Measurements from ENCODE around the gene TACC2.
A peak's percentile ranks its signal among the peaks of the same experiment; 100 is the strongest.
"Not testable (repeated sequence)": the region's sequence is repeated elsewhere in the genome, so short reads cannot be mapped to it uniquely, and the experiment has no call there.

TACC2 gene

DNA sequence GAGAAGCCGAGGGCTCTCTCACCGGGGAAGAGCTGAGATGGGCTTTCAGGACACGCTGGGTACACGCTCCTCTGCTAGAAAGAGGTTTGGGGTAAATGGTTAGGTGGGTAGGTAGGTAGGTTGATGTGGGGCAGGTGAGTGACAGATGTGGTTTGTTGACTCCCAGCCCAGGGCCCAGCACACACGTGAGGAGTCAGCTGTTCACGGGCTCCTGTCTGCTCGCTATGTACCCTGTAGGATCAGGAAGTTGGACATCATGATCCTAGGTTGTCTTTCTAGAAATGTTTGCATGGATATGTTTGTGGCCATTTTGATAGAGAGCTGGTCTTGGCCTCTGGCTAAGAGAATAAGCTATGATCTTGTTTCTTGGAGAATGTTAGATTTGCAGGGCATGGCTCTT, 109.0 kb downstream of the TACC2 start:
- DNase-seq, result no peak

DNA sequence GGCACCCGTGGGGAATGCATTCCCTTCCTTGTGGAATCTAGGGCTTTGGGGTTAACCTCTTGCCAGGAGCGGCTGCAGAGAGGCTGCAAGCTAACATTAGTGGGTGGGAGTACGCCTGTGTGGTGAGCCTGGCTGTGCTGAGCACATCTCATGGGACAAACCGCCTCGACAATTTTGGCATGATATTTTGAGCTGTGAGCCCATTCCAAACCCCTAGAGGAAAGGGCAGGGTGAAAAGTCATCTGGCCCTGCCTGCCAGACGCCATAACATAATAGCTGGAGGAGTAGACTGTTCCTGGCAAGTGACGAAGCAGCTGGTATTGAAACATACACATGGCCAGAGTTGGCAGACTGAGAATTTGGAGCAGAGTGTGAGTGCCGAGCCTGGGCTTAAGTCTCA, 110.0 kb downstream of the TACC2 start:
- DNase-seq, result no peak

GRCh38 chr10:122099562-122099961, 110.6 kb downstream of the TACC2 start:
- no peak for DNase-seq

GRCh38 chr10:122102146-122102868, 113.3 kb downstream of the TACC2 start:
- no peak for DNase-seq

- DNase-seq, result no peak
Measured at GRCh38 chr10:122102869-122103525, 114.0 kb downstream of the TACC2 start.

- DNase-seq, result no peak
Measured at GRCh38 chr10:122103592-122103991, 114.6 kb downstream of the TACC2 start.

DNA sequence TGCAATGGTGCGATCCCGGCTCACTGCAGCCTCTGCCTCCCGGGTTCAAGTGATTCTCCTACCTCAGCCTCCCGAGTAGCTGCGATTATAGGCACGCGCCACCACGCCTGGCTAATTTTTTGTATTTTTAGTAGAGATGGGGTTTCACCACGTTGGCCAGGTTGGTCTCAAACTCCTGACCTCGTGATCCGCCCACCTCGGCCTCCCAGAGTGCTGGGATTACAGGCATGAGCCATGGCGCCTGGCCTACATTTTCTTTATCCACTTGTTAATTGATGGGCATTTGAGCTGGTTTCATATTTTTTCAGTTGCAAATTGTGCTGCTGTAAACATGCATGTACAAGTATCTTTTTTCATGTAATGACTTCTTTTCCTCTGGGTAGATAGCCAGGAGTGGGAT, 119.8 kb downstream of the TACC2 start:
- not testable (repeated sequence) for DNase-seq

DNA sequence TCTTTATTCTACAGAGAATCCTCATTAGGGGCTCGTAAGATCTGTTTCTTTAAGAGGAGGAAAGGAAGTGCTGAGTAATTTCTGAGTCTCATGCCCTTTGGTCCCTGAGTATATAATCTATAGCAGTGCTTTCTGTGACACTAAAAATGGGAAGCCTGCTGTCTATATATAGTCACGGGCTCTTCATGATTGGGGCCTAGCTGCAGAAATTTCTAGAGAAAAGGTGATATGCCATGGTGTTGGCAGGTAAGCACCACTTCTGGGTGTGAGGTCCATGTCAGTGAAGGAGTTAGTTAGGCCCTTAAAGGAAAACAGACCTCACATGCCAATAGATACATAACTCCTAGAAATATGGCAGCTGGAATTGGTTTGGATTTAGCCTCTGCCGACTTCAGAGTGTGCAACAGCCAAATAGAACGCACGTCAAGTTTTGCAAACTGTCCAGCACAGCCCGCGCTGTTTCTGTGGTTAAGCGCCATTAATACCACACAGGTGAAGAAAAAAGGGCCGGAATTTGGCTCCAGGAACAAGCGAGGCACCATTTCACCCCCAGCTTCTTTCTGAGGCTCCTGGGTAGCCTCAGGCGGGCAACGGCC, 123.2 kb downstream of the TACC2 start:
- peak; percentile 7 to 55 (median 18) for DNase-seq

DNA sequence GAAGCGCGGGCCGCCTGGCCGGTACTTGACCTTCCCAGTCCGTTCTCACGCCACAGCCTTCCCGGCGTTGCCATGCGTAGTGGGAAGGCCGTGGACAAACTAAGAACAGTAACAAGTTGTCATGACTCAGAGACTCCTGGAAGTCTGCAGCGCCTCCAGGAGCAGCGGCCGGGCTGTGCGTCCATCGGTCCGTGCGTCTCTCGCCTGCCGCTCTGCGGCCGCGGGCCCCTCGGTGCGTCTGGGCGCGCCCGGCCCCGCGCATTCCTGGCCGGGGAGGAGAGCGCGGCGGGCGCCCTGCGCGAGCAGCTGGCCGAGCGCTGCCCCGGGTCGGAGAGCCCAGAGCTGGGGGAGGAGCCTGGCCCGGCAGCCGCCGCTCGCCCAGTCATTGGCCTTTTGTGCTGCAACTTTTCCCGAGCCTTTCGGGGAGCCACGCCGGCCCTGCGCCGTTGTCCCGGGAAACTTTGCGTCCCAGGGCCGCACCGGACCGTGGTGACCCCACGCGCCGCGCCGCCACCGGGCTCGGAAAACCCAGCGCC, 123.7 kb downstream of the TACC2 start:
- DNase-seq, result peak; percentile 44 to 73 (median 66)

DNA sequence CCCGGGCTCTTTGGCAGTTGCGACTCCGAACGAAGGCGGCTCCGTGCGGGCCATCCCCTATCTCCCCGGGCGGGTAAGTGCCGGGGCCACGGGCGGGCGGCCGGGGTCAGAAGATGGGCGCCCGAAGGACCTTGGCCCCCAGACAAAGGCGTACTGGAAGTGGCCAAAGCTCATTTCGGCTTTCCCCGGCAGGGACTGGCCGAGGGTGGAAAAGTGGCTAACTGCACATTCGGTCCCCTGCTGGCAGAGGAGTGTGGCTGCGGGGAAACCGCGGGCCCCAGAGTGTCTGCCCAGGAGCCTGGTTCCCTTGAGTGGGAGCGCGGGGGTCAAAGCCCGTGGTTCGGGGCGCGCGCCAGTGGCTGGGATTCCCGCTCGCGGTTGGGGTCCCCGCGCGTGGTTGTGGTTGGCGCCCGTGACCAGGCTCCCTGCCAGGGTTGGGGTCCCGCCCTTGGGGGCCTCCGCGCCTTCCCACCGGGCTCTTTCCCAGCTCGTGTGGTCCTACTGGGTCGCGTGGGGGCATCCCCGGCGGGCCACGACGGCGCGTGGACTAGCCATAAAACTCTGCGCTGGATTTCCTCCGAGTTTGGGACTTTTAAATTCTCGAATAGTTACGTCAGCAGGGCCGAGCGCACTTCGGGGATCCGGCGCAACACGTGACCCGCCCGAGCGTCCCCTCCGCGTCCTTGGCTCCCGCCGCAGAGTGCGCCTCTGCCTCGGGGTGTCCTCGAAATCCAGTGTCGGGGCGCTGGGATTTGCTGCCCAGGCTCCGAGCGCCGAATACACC, 124.4 kb downstream of the TACC2 start:
- DNase-seq, result peak; percentile 28 to 62 (median 46)

DNA sequence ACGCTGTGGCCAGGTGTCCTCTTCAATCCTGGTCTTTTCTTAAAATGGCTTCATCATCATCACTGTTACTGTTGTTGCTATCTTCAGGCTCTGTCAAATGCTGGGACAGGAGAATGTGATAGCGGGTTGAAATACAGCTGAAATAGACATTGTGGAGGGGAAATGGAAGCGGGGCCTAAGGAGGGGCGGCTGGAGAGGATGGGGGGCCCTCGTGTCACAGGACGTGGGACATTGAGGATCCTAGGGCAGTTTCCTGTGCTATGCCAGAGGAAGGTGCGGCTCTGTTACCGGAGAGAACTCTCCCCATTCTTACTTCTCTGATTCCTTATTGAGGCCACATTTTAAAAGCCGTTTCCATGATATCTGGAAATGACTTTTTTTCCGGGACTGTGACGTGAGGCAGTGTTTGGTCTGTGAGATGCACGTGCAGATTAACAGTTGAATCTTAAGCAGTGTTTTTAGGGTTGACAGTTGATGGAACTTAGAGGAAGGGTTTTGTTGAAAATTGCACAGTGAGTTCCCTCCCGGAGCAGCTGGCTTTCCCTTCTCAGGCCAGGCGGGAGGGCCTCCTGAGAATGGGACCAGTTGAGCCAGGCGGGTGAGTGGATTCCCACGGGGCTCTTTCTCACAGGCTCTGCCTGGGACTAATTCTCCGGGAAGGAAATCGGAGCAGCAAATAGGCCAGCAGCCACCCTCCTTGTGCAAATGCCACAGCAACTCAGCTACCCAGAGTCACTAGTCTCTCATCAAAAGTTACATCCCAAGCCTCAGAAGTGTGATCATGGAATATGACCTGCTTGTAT, 125.2 kb downstream of the TACC2 start:
- DNase-seq, result no peak

DNA sequence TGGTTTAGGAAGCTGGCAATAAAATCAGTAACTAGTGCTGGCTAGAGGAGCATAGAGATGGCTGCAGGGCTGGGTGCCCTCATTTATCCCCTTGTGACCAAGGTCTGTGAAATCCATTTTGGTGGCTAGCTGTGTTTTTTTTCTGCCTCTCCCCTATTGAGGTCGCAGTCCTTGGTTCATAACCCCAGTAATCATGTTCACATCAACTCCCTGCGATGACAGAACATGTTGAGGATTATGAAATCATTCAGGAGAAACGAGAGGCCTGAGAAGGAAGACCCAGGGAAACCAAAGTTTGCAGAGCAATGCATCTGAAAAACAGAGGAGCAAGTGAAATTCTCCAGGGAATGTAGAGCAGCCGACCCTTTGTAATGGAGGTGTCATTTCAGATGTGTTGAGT, 126.9 kb downstream of the TACC2 start:
- DNase-seq, result no peak

DNA sequence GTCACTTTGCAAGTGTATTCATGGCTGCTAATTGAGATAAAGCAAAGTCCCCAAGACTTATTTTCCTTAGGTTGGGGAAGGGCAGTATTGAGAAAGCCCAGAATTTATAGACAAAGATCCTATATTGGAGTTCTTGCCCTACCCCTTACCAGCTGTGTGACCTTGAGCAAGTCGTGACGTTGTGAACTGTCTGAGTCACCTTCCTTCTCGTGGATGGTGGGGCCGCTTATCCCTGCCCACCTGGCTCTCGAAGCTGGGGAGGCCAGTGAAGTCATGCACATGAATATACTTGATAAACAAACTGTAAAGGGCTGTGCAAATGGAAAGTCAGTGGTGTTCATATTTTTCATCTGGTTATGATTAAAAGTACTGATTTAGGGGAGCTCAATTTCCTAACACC, 127.4 kb downstream of the TACC2 start:
- no peak for DNase-seq

DNA sequence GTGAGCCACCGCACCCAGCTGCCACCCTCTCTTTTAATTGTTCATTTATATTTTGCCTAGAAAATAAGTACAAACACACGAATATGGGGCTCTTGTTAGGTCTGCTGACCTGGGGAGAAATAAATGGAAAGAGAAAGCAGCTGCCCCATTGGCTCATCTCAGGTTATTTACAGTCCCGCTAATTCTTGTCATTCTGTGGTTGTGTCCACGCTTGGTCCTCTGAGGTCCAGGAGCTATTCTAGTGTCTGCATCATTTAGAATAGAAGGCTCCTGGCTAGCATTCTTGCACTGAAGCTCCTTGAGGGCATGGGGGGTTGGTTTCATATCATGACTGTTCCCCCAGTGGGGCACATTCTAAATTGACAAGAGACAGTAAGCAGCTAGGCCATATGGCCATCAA, 128.5 kb downstream of the TACC2 start:
- no peak for DNase-seq

DNA sequence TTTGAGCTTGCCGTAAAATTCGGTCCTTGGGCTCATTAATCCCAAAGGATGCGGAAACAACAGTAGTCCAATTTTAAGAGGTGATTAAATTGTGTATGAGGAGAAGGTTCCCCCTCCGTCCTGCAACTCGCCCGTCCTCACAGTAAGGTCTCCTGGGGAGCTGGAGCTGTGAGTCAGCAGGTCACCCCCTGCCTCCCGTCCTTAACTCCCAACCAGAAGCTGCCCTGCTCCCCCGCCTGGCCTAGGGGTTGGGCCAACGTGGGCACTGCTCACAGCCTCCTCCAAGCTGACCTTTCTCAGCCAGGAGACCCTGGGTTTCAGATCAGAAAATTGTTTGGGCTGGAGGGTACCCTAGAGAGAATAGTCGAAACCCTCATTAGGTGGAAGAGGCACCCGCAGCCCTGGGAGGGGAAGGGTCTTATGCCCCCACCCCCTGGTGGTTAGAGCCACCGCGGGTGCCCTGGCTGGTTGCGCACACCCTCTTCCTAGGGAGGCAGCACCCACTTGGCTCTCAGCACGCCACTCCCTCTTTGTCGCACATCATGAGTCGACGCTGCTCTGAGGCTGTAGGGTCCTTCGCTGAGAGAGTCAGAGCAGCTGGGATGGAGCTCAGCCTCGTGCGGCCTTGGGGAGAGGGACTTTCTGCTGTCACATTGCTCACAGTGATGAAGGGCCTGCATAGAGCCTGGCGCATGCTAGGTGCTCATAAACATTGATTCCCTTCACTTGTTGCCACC, 131.2 kb downstream of the TACC2 start:
- no peak for DNase-seq

- no peak for DNase-seq
Measured at GRCh38 chr10:122121059-122121458, 132.1 kb downstream of the TACC2 start.

DNA sequence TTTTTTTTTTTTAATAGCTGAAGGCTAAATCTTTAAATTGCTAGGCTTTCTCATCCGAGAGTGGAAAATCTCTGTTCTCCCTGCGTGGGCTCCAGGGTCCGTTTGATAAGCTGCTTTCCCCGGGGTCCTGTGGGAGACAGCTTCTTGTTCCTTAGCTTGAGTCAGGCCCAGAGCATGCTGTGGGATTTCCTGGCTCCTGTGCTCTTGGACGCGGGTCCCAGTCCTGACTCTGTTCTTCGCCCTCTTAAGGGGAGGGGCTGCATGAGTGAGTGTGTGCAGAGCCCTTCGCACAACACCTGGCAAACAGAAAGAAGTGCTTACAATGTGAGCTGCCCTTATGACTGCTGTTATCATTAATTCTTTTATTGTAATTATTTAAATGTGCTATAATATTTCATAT, 133.5 kb downstream of the TACC2 start:
- DNase-seq, result no peak

DNA sequence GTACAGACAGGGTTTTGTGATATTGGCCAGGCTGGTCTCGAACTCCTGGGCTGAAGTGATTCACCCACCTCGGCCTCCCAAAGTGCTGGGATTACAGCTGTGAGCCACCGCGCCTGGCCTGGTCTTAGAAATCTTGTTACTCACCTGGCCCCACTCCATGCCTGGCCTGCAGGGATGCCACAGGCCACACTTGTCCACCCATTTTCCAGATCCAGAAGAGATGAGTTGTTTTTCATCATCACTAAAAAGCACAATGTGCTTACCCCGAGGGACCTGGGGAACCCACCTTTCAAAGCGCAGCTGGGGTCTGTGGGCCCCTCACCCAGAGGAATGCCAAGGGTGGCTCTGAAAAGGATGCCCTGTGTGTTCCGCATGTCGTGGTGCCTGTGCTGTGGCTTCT, 134.2 kb downstream of the TACC2 start:
- no peak for DNase-seq

GRCh38 chr10:122124342-122124741, 135.4 kb downstream of the TACC2 start:
- DNase-seq, result no peak

DNA sequence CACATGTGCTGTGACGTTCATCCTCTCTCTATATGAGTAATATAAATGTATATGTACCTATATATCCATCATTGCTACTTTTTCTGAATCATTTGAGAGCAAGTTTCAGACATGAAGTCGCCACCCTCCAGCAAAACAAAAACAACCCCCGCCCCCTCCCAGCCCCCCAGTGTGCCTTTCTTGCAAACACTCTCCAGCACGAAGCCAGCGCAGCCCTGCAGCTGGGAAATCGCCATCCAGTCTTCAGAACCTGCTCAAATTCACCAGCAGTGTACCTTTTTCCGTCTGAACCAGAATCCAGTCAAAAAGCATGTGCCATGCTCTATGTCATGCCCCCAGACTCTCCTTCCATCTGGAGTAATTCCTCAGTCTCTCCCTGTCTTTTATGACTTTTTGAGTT, 135.8 kb downstream of the TACC2 start:
- DNase-seq, result no peak
